Heart left ventricle (tissue), 13 donors: ENCODE results near the gene TSPAN12.

ENCODE experiments used
- CTCF ChIP-seq, 12 donors: fragments of 200-600 bp; sonication (generic) in 4 of 12; IDR thresholded peaks; one replicate each; pipeline versions ENCODE4 v1.5.0 to v1.8.0; 2018 to 2022; ENCODE audit warnings: antibody characterized with exemption in 12 of 12, mild to moderate bottlenecking in 5 of 12
- POLR2A ChIP-seq, 2 donors: fragments of 450-650 bp; IDR thresholded peaks; one replicate each; pipeline ENCODE4 v1.6.1; 2017; ENCODE audit warnings: antibody characterized with exemption in 2 of 2, mild to moderate bottlenecking in 2 of 2, moderate library complexity in 2 of 2
- donor health status: ischemic (EF 13 %, LVEDD 7.1; RV severe dilation, severe dysfunction).
- donor health status: DM: no; HTN: yes; CAD: no.
- donor health status: DM: no; HTN: no; CAD: no.
- donor health status: ischemic (EF 25% LVEDD 6.9; RV normal size, moderate dysfunction).
- donor health status: ischemic (EF 25% LVEDD 5.7; RV mildly dilated, moderate dysfunction).
- donor health status: ischemic (EF 35%, LVEDD 5.7; RV mildly dilated, moderate dysfunction).
- donor health status: nonischemic (EF 11% LVEDD 7.7; RV severe dilation, severe dysfunction).
- donor health status: DM: yes; HTN: yes; CAD: no.
- donor health status: PGD.
- donor health status: ischemic (EF 29% LVEDD 5.4; RV normal size, mild dysfunction).
- donor health status: nonischemic (EF 23%, LVEDD 6.1; RV moderate dilation, normal function).

DNA sequence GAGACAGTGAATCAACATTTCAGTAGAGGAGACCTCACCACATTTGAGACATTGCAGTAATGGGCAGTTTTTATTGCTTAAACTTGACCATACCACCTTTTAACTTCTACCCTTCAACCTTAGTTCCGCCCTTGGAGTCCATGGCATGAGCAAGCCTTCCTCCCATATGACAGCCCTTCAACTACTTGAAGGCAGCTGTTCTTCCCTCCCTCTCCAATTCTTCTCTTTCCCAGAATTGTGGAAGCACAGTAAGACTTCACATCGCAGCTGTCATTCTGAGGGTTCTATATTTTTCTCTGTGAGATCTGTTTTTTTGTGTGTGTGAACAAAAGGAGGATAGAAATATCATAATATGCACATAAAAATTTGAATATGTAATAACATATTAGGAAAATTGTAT, 2.2 kb upstream of the TSPAN12 start:
- no peak for TF ChIP-seq CTCF (IDR thresholded peaks at IDR 0.05)
- TF ChIP-seq POLR2A (IDR thresholded peaks at IDR 0.05) = no peak
